Measurements from ENCODE around the gene STRADA.
A peak's percentile ranks its signal among the peaks of the same experiment; 100 is the strongest.

STRADA gene

DNA sequence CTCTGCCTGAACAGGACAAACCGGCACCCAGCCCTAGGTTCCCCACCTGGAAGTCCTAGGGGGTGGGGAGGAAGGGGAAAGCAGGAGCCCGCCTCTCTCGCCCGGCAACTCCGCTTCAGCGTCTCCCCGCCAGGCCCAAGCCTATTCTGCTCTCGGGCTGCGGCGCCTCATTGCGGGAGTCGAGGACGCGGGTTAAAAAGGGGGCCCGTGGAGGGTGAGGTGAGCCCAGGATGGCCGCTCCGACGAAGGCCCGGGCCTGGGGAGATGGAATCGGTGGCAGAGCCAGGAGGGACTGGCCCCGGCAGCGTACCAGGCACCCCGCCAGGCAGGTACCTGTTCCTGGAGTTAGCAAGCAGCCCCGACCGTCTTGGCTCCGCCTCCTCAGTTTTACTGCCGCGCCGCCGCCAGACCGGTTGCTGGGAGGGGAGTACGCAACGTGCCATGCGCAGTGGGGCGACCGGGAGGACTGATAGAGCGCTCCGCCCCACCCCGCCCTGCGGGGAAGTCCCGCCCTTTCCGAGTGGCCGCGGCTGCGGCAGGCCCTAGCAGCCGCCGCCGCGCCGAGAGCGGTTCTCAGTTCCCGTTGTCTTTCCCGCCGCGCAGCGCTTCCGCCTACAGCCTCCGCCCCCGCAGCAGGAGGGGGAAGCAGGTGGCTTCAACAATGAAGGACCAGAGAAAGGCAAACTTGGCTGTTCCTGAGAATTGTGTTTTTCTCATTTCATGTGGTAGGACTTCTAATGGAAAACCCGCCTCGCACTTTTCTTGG lies at the start of gene STRADA:
STRADA (minus strand) TSS at position 392 of the 766 bp plus-strand sequence. CDS start 13,430 bp downstream, outside the sequence.
- peak; percentile 97 for DNase-seq

GRCh38 chr17:63790057-63790456 lies 48.5 kb upstream of the STRADA start:
- DNase-seq, result no peak

DNA sequence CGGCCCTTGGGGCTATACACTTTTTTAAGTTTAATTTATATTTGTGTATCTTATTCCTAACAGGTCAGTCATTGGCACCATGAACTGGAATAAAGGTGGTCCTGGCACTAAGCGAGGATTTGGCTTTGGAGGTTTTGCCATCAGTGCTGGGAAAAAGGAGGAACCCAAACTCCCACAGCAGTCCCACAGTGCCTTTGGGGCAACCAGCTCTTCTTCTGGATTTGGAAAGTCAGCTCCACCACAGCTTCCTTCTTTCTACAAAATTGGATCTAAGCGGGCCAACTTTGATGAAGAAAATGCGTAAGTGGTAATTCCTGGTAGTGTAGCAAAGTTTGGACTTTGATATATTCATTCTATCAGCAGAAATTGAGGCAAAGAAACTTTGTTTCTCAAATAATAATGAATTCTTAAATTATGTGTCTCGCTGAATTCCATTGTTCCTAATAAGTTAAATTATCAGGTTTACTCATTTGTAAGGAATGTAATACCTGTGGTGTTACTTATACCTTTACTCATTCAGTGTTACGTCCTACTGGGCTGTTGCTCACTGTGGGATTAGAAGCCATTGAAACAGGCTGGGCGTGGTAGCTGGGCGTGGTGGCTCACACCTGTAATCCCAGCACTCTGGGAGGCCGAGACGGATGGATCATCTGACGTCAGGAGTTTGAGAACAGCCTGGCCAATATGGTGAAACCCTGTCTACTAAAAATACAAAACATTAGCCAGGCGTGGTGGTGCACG lies 45.5 kb upstream of the STRADA start:
- DNase-seq, result no peak

DNA sequence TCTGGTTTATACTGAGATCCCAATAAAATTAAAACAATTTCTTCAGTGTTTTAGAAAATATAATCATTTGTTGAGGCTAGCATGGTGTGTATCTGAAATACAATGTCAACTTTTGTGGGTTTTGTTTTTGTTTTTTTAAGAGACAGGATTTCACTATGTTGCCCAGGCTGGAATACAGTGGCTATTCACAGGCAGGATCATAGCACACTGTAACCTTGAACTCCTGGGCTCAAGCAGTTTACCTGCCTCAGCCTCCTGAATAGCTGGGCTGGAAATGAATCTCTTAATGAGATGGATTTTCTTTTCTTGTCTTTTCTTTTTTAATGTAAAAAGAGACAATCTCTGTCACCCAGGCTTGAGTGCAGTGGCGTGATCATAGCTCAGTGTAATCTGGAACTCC lies 44.5 kb upstream of the STRADA start:
- no peak for DNase-seq

DNA sequence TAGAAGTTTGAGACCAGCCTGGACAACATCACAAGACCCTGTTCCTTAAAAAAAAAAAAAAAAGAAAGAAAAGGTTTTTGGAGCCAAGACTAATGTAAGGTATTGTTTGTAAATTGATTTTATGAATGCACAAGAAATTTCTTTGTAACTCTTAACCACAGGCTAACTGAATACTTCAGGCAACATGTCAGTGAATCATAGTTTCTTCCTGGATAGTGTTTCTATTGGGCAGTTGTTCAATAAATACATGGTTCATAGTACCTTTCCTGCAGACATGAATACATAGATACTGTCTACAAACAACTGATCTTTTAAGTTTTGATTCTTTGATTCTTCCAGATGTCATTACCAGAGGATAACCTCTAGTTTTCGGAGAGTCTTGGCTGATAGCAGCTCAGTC lies 44.0 kb upstream of the STRADA start:
- no peak for DNase-seq

GRCh38 chr17:63783522-63783921 lies 41.9 kb upstream of the STRADA start:
- DNase-seq, result no peak

DNA sequence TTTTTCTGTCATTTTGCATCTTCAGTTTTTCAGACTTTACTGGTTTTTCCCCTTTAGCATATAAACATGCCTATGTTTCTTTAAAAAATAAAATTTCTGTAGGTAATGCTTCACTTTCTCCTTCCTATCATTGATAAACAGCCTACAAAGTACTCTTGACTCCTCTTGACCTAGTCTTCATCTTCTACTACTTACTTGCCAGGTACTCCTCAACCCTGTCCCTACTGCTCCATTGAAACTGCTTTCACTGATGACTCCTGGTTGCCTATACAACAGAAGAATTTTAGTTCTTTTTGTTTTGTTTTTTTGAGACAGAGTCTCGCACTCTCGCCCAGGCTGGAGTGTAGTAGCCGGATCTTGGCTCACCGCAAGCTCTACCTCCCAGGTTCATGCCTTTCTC lies 39.3 kb upstream of the STRADA start:
- no peak for DNase-seq

GRCh38 chr17:63780507-63780906 lies 38.9 kb upstream of the STRADA start:
- DNase-seq, result no peak

DNA sequence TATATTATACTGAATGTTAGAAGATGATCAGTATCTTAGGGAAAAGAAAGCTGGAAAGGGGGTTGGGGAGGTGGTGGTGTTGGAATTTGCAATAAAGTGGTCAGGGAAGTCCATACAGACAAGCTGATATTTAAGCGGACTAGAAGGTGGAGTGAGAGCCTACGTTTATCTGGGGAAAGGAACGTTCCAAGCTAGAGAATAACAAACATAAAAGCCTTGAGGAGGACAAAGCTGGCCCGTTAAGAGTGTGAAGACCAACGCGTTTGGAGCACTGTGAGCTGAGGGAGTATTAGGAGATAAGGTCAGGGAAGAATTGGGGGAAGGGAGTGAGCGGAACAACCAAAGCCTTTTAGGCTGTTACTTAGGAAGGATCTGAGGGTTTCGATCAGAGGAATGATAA lies 33.8 kb upstream of the STRADA start:
- DNase-seq, result no peak

DNA sequence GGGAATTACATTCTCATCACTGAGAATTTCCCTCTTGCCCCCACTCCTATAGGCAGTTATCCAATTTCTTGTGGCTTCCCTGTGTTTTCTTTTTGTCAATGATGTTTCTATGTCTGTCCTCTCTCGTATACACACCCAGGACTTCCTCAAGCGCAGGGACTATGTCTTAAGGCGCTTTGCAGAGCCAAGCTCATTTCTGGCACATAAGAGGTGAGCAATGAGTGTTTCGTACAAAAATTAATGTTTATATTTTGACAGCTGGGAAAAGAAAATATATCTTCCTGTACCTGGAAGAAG lies 33.3 kb upstream of the STRADA start:
- no peak for DNase-seq

DNA sequence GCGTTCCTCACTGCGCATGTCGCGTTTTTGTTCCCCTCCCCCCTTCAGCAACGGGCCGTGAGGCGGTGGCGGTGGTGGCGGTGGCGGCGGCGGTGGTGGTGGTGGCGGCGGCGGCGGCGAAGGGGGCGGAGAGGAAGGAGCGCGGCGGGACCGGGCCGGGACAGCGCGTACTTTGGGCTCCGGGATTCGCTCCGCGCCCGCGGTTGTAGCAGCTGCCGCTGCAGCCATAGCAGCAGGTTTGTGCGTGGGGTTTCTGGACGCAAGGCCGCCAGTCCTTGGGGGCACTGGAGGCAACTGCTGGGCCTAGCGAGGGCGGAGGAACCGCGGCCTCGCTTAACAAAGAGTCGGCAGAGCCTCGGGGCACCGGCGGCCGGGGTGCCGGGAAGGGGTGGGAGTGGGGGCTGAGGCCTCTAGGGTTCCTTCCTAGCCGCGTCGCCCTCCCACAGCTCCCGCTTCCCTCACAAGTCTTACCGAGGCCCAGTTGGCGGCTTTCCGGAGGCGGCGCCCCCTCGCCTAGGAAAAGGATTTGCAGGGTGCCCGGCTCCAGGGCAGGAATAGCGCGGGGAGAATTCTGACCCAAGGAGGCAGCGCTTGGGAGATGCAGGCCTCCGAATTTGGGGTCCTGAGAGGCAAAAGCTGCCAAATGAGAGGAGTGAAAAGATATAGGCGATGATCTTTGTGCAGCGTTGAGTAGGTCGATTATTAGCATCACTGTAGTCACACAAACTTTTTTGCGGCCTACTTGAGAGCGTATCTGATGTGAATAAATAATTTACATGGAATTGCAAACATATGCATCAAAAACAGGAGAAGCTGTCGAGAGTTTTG lies 32.8 kb upstream of the STRADA start, which contains the start of gene DDX42:
DDX42 (plus strand) TSS at position 30 of the 828 bp plus-strand sequence. CDS start 12,880 bp downstream, outside the sequence.
- no peak for DNase-seq

GRCh38 chr17:63773272-63774140 lies 31.9 kb upstream of the STRADA start, which contains the start of gene CCDC47:
Gene CCDC47 (minus strand): TSS chr17:63773597. CDS start chr17:63766175, 7,422 bp downstream.
- peak; percentile 98 for DNase-seq

- no peak for DNase-seq
Measured at GRCh38 chr17:63772801-63773271, 31.2 kb upstream of the STRADA start.

GRCh38 chr17:63768433-63768832 lies 26.8 kb upstream of the STRADA start:
- no peak for DNase-seq

- DNase-seq, result no peak
Measured at GRCh38 chr17:63766754-63767153, 25.2 kb upstream of the STRADA start.

- DNase-seq, result no peak
Measured at GRCh38 chr17:63764716-63765115, 23.1 kb upstream of the STRADA start.

GRCh38 chr17:63762161-63763078 lies 20.8 kb upstream of the STRADA start:
- no peak for DNase-seq

- no peak for DNase-seq
Measured at GRCh38 chr17:63760771-63761539, 19.4 kb upstream of the STRADA start.

- no peak for DNase-seq
Measured at GRCh38 chr17:63758428-63758827, 16.8 kb upstream of the STRADA start.

- no peak for DNase-seq
Measured at GRCh38 chr17:63754046-63754445, 12.4 kb upstream of the STRADA start.

Measured in NCI-H1105 (cell line).